NCI-H2029 treated with DMSO at 0.1 percent for 48 hours (cell line): ENCODE measurements around the gene PAXX.

Experiments
- DNase-seq: peaks from one replicate; lab custom pipeline; 2025; lab: John Stamatoyannopoulos, UW

Gene PAXX

GRCh38 chr9:137006116-137007003 lies 14.1 kb downstream of the PAXX start:
- no peak for DNase-seq

- DNase-seq, result peak; percentile 53
These were observed 15.0 kb downstream of the PAXX start for GRCh38 chr9:137007108-137007815.

GRCh38 chr9:137007816-137008270 lies 15.6 kb downstream of the PAXX start:
- no peak for DNase-seq

- DNase-seq, result no peak
These were observed 16.1 kb downstream of the PAXX start for GRCh38 chr9:137008312-137008711.

- DNase-seq, result no peak
These were observed 17.0 kb downstream of the PAXX start for GRCh38 chr9:137009217-137009616.

GRCh38 chr9:137009938-137010732 lies 17.9 kb downstream of the PAXX start:
- no peak for DNase-seq

GRCh38 chr9:137011156-137011555 lies 18.9 kb downstream of the PAXX start:
- no peak for DNase-seq

GRCh38 chr9:137011907-137012675 lies 19.9 kb downstream of the PAXX start:
- DNase-seq, result no peak

- no peak for DNase-seq
These were observed 20.7 kb downstream of the PAXX start for GRCh38 chr9:137012694-137013570.

GRCh38 chr9:137013571-137013940 lies 21.3 kb downstream of the PAXX start:
- DNase-seq, result no peak

GRCh38 chr9:137014166-137014565 lies 21.9 kb downstream of the PAXX start:
- DNase-seq, result no peak

- no peak for DNase-seq
These were observed 22.7 kb downstream of the PAXX start for GRCh38 chr9:137014776-137015539.

GRCh38 chr9:137015540-137015930 lies 23.3 kb downstream of the PAXX start:
- DNase-seq, result no peak

- no peak for DNase-seq
These were observed 23.8 kb downstream of the PAXX start for GRCh38 chr9:137015976-137016375.

- DNase-seq, result no peak
These were observed 24.2 kb downstream of the PAXX start for GRCh38 chr9:137016436-137016835.

GRCh38 chr9:137017071-137017470 lies 24.8 kb downstream of the PAXX start:
- no peak for DNase-seq

- DNase-seq, result no peak
These were observed 25.7 kb downstream of the PAXX start for GRCh38 chr9:137017791-137018497.

- no peak for DNase-seq
These were observed 26.7 kb downstream of the PAXX start for GRCh38 chr9:137018761-137019559.
